GM18858 (cell line): ENCODE measurements around the gene FCRLA.
A peak's percentile ranks its signal among the peaks of the same experiment; 100 is the strongest.

Source experiments
- ATAC-seq: cut with Tn5 transposase; IDR thresholded peaks from one replicate; pipeline ENCODE4 v1.9.1; 2021; ENCODE audit not compliant: unreplicated experiment

Gene FCRLA

GRCh38 chr1:161730050-161730564 lies 23.1 kb downstream of the FCRLA start:
- no peak for ATAC-seq

- no peak for ATAC-seq
These were observed 24.2 kb downstream of the FCRLA start for GRCh38 chr1:161731241-161731640.

GRCh38 chr1:161731981-161732718 lies 25.1 kb downstream of the FCRLA start:
- ATAC-seq: no peak

GRCh38 chr1:161733526-161733925 lies 26.5 kb downstream of the FCRLA start:
- ATAC-seq: no peak

GRCh38 chr1:161735837-161736236 lies 28.8 kb downstream of the FCRLA start:
- no peak for ATAC-seq

GRCh38 chr1:161736335-161736969 lies 29.4 kb downstream of the FCRLA start:
- ATAC-seq: no peak

GRCh38 chr1:161737625-161738024 lies 30.6 kb downstream of the FCRLA start:
- ATAC-seq: no peak

GRCh38 chr1:161738627-161739287 lies 31.7 kb downstream of the FCRLA start:
- ATAC-seq: peak; percentile 37

- ATAC-seq: no peak
These were observed 33.0 kb downstream of the FCRLA start for GRCh38 chr1:161739865-161740566.

- ATAC-seq: no peak
These were observed 33.9 kb downstream of the FCRLA start for GRCh38 chr1:161740921-161741320.

GRCh38 chr1:161743231-161743630 lies 36.2 kb downstream of the FCRLA start:
- no peak for ATAC-seq

GRCh38 chr1:161747801-161748200 lies 40.8 kb downstream of the FCRLA start:
- ATAC-seq: no peak

GRCh38 chr1:161749509-161750407 lies 42.7 kb downstream of the FCRLA start, which contains the start of gene DUSP12:
TSS of gene DUSP12 (plus strand) at chr1:161749786. CDS start at chr1:161749802, 16 bp downstream.
- ATAC-seq: peak; percentile 92

- no peak for ATAC-seq
These were observed 56.6 kb downstream of the FCRLA start for GRCh38 chr1:161763522-161764098.
